Measurements from ENCODE around the gene LMTK3.

GRCh38 chr19:48456864-48457263 is 54.8 kb downstream of the LMTK3 start:
- TF ChIP-seq POLR2A (IDR thresholded peaks at IDR 0.05), result no peak
- TF ChIP-seq, protein P1, sequence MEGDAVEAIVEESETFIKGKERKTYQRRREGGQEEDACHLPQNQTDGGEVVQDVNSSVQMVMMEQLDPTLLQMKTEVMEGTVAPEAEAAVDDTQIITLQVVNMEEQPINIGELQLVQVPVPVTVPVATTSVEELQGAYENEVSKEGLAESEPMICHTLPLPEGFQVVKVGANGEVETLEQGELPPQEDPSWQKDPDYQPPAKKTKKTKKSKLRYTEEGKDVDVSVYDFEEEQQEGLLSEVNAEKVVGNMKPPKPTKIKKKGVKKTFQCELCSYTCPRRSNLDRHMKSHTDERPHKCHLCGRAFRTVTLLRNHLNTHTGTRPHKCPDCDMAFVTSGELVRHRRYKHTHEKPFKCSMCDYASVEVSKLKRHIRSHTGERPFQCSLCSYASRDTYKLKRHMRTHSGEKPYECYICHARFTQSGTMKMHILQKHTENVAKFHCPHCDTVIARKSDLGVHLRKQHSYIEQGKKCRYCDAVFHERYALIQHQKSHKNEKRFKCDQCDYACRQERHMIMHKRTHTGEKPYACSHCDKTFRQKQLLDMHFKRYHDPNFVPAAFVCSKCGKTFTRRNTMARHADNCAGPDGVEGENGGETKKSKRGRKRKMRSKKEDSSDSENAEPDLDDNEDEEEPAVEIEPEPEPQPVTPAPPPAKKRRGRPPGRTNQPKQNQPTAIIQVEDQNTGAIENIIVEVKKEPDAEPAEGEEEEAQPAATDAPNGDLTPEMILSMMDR (IDR thresholded peaks at IDR 0.05), result no peak
